Aorta (tissue), 5 donors: ENCODE measurements around the gene CLDN9. TPM values are rescaled to one million over a fixed set of nuclear protein-coding genes. Genes with fewer than 3 reads are reported as not detected.

ENCODE experiments used
- ATAC-seq: fragments of 200-7000 bp; cut with Tn5 transposase; one replicate; pipeline ENCODE4 v1.9.1; 2022; ENCODE audit warnings: moderate library complexity; ENCODE audit not compliant: low FRiP score
- DNase-seq, 2 donors: peaks; one replicate each; pipeline ENCODE4 v3.0.0-alpha.2; 2020
- H3K27ac ChIP-seq, 2 donors: one replicate each; pipeline ENCODE4 v1.5.1; 2013; ENCODE audit warnings: low read length in 2 of 2, mild to moderate bottlenecking in 2 of 2, moderate library complexity in 2 of 2, control low read depth in 1 of 2, inconsistent platforms in 1 of 2, low read depth in 1 of 2
- H3K27me3 ChIP-seq, 2 donors: one replicate each; pipeline ENCODE4 v1.6.1; 2013; ENCODE audit warnings: control low read depth in 1 of 2, low read length in 1 of 2, mild to moderate bottlenecking in 1 of 2, moderate library complexity in 1 of 2; ENCODE audit not compliant: insufficient read depth in 2 of 2, control insufficient read depth in 1 of 2
- H3K36me3 ChIP-seq, 2 donors: one replicate each; pipeline ENCODE4 v1.6.1; 2013; ENCODE audit warnings: control low read depth in 1 of 2, low read length in 1 of 2, mild to moderate bottlenecking in 1 of 2; ENCODE audit not compliant: insufficient read depth in 2 of 2, control insufficient read depth in 1 of 2
- H3K4me1 ChIP-seq, 2 donors: one replicate each; pipeline ENCODE4 v1.6.1; 2013; ENCODE audit warnings: low read length in 2 of 2, control low read depth in 1 of 2, mild to moderate bottlenecking in 1 of 2, moderate library complexity in 1 of 2; ENCODE audit not compliant: insufficient read depth in 2 of 2, control insufficient read depth in 1 of 2
- H3K4me3 ChIP-seq, 2 donors: one replicate each; pipeline ENCODE4 v1.5.1; 2013; ENCODE audit warnings: low read length in 2 of 2, control low read depth in 1 of 2, mild to moderate bottlenecking in 1 of 2
- H3K9me3 ChIP-seq: one replicate; pipeline ENCODE4 v1.6.1; 2013; ENCODE audit warnings: mild to moderate bottlenecking, low read length; ENCODE audit not compliant: control insufficient read depth
- WGBS, 2 donors: extraction: QIAGEN DNeasy Blood & Tissue Kit; methylation state at CpG; one replicate each; pipeline ENCODE4 v1.1.7; 2013; 5-methylcytosine and 5-hydroxymethylcytosine counted together
- intact Hi-C, 2 donors: fragments of 100-400 bp; cut with DNase I; formaldehyde crosslinking; loops; one replicate each; pipeline versions ENCODE4 v1.14.2 to v1.15.0; 2022
- polyA plus RNA-seq, 2 donors: library from polyadenylated mRNA; stranded (reverse); fragments of 200-250 nt; gene quantifications; one replicate each; pipeline ENCODE4 v1.2.3, GENCODE V29; 2013
- total RNA-seq, 2 donors: library from RNA; stranded (reverse); fragmentation: NEBNext Ultra II Directional; extraction: Animal tissue kit (Norgen Biotek cat#: 25700); gene quantifications; one replicate each; pipeline ENCODE4 v1.2.1, GENCODE V29; 2021
- donor health status: healthy with polysubstance abuse.
- donor health status: Bipolar disorder and iron deficiency.
- donor health status: DM: no; HTN: no; CAD: no.
- donor health status: DM: no; HTN: no; CAD: no.
- donor health status: DM: yes; HTN: yes; CAD: no.

CLDN9 gene
- total and polyA plus RNA-seq, 4 donors = 0.18 to 0.20 TPM; not detected in 2

DNA sequence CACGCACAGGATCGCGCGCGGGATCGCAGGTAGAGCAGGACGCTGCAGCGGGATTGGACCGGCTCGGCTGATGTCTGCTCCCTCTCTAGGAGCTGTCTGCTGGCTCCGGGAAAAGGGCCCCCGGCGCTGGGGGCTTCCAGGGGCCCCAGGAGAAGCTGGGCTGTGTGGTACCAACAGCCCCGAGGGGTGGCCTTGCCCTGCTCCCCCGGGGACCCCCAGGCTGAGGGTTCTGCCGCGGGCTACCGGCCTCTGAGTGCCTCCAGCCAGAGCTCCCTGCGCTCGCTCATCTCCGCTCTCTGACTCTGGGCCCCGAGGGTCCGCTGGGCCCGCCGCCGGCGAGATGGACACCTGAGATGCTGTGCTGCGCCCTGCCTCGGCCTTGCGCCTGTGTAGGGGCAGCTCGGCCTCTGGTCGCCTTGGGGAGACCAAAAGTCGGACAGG lies 45.0 kb upstream of the CLDN9 start:
- Histone ChIP-seq H3K27me3 (no peaks in the 10 kb centered on the region), H3K36me3 (no peaks in the 10 kb centered on the region), H3K4me3 (no peak overlapping the region), H3K27ac (no peak overlapping the region), H3K9me3 (no peaks in the 10 kb centered on the region), H3K4me1 (no peaks in the 10 kb centered on the region)
- WGBS, 2 donors = 50 to 55% methylated on average over 19 to 33 of the region's 33 CpGs
- ATAC-seq (no peak), DNase-seq (peak in 1 of 2 donors; percentile 47)
- intact Hi-C loops = no loop called here

DNA sequence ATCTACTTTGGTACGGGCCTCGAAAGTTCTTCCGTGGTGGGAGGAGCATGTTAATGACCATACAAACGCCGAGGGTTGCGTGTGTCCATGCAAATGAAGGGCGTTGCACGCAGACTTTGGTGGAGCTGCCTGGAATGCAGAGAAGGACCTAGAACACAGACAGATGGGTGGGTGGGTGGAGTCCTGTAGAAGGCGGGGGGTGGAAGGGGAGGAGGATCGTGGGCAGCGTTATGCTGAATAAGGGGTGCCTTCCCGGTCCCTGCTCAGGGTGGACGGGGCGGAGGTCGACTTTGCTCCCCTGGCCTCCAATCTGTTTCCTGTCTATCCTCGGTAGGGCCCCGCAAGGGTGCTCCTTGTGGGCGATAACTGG lies 44.4 kb upstream of the CLDN9 start:
- Histone ChIP-seq H3K4me1 (no peaks in the 10 kb centered on the region), H3K27ac (no peak overlapping the region), H3K4me3 (no peak overlapping the region), H3K36me3 (no peaks in the 10 kb centered on the region), H3K27me3 (no peaks in the 10 kb centered on the region), H3K9me3 (no peaks in the 10 kb centered on the region)
- WGBS, 2 donors = 18% methylated on average over 18 of the region's 18 CpGs
- intact Hi-C loops = no loop called here
- DNase-seq (peak in 1 of 2 donors; percentile 53), ATAC-seq (no peak)

DNA sequence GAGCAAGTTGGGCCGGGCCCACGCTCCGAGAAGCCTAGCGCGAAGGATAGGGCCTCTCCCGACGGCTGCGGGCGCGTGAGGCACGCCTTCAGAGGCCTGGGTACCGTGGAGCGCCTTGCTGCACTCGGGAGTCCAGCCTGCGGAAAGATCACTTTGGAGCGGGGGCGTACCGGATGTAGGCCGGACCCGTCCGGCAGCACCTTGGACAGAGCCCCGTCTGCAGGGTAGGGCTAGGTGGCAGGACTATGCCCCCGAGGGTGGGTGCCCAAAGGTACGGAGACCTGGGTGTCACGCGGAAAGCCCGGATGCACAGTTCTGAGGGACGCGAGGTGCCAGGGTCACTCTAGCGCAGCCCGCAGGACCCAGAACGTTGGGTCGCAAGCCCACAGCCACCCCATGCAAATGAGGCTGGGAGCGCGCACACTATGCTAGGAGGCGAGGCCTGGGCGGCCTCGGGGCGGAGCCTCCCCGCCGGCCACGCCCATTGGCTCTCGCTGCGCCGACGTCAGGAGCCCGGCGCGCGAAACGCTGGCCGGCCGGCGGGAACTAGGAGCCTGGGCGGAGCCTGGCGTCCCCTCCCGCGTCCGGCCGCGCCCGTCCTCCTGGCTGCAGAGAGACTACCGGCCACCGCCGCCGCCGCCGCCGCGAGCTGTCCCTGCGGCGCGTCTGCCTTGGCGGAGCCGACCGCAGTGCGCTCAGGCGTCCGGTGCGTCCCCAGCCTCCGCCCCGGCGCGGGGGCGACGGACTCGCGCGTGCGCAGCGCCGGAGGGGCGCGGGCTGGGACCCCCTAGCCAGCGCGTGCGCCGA lies 43.8 kb upstream of the CLDN9 start, which contains the start of gene PAQR4:
PAQR4 (plus strand) TSS at position 611 of the 807 bp plus-strand sequence. CDS start 327 bp downstream, outside the sequence.
- no peaks in the 10 kb centered on the region for H3K36me3 ChIP-seq
- ATAC-seq (peak; percentile 93), DNase-seq (peak; percentile 89 to 94)
- no peaks in the 10 kb centered on the region for H3K9me3 ChIP-seq
- peak within 1 kb of the TSS; percentile 13 to 46 for H3K4me3 ChIP-seq
- WGBS, 2 donors = 1% methylated on average over 69 to 98 of the region's 98 CpGs
- H3K27ac ChIP-seq = no peak within 1 kb of the TSS
- no peaks in the 10 kb centered on the region for H3K4me1 ChIP-seq
- no peaks in the 10 kb centered on the region for H3K27me3 ChIP-seq
- intact Hi-C loops = no loop called here

DNA sequence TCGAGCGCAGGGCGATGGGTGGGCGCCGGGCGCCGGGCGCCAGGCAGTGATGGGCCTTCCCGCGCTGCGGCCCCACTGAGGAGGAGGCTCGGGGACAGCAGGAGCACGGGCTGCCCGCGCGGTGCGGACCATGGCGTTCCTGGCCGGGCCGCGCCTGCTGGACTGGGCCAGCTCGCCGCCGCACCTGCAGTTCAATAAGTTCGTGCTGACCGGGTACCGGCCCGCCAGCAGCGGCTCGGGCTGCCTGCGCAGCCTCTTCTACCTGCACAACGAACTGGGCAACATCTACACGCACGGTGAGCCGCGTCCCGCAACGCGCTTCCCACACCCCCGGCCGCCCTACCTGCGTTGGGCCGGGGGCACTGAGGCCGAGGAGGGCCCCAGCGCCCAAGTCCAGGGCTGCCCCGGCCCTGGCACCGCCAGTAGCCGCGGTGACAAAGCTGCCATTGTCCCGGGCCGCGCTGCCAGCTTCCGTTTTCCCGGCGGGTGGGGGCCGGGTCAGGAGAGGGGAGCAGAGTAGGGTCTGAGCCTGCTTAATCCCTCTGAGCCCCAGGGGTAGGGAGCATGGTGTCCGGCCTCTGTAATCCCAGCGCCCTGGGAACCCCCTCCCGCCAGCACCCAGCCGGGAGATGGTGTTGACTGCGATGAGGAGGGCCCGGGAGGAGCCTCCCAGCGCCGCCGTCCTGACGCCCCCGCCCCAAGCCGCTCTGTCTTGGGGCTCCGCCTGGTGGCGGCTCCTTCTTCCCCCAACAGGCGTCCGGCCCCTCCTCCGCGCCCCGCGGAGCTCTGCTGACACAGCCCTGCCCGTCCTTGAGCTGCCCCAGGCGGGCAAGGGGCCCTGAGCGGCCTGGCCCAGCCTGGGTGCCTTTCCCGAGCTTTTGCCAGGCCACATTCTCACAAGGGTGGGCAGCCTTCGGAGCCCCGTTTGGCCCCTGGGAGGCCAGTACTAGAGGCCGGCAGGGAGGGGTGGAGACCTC lies 42.9 kb upstream of the CLDN9 start:
- intact Hi-C loops = no loop called here
- ATAC-seq (peak; percentile 4), DNase-seq (peak in 1 of 2 donors; percentile 84)
- H3K9me3 ChIP-seq = no peaks in the 10 kb centered on the region
- H3K27ac ChIP-seq = no peak overlapping the region
- 5% methylated on average over 67 to 83 of the region's 83 CpGs for WGBS, 2 donors
- no peaks in the 10 kb centered on the region for H3K27me3 ChIP-seq
- H3K4me3 ChIP-seq = peak overlapping the region; percentile 13 to 46
- H3K36me3 ChIP-seq = no peaks in the 10 kb centered on the region
- H3K4me1 ChIP-seq = no peaks in the 10 kb centered on the region

DNA sequence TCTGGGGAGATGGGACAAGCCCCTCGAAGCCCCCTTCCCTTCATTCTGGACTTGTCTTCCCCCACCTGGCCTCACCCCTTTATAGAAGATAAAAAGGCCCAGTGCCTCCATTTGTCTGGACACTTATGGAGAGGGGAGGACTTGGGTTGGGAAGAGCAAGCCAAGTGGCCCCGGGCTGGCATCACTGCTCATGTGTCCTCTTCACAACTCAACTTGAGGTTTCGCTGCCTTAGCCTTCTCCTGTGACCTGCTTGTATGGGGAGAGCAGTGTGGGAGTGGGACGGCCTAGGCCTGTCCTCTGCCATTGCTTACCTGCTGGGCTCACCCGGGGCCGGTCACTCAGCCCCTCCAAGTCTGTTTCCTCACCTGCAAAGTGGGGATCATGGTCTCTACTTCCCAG lies 42.2 kb upstream of the CLDN9 start:
- no peaks in the 10 kb centered on the region for H3K9me3 ChIP-seq
- ATAC-seq (no peak), DNase-seq (no peak)
- no peaks in the 10 kb centered on the region for H3K36me3 ChIP-seq
- H3K4me3 ChIP-seq = no peak overlapping the region
- no peaks in the 10 kb centered on the region for H3K27me3 ChIP-seq
- WGBS, 2 donors = 91% methylated on average over 6 of the region's 6 CpGs
- intact Hi-C loops = no loop called here
- H3K4me1 ChIP-seq = no peaks in the 10 kb centered on the region
- H3K27ac ChIP-seq = no peak overlapping the region

DNA sequence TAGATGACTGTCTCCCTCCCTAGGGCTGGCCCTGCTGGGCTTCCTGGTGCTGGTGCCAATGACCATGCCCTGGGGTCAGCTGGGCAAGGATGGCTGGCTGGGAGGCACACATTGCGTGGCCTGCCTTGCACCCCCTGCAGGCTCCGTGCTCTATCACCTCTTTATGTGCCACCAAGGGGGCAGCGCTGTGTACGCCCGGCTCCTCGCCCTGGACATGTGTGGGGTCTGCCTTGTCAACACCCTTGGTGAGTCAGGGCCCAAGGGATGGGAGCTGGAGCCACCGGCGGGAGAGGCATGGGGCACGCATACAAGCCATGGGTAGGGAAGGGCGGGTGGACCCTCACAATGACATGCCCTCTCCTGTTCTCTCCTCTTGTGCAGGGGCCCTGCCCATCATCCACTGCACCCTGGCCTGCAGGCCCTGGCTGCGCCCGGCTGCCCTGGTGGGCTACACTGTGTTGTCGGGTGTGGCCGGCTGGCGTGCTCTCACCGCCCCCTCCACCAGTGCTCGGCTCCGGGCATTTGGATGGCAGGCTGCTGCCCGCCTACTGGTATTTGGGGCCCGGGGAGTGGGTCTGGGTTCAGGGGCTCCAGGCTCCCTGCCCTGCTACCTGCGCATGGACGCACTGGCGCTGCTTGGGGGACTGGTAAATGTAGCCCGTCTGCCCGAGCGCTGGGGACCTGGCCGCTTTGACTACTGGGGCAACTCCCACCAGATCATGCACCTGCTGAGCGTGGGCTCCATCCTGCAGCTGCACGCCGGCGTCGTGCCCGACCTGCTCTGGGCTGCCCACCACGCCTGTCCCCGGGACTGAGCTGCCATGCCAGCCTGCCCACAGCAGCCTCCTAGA lies 41.4 kb upstream of the CLDN9 start:
- intact Hi-C loops = no loop called here
- WGBS, 2 donors = 95 to 96% methylated on average over 35 of the region's 35 CpGs
- H3K4me3 ChIP-seq = no peak overlapping the region
- no peaks in the 10 kb centered on the region for H3K27me3 ChIP-seq
- ATAC-seq (no peak), DNase-seq (no peak)
- no peaks in the 10 kb centered on the region for H3K36me3 ChIP-seq
- no peaks in the 10 kb centered on the region for H3K9me3 ChIP-seq
- H3K27ac ChIP-seq = no peak overlapping the region
- no peaks in the 10 kb centered on the region for H3K4me1 ChIP-seq

DNA sequence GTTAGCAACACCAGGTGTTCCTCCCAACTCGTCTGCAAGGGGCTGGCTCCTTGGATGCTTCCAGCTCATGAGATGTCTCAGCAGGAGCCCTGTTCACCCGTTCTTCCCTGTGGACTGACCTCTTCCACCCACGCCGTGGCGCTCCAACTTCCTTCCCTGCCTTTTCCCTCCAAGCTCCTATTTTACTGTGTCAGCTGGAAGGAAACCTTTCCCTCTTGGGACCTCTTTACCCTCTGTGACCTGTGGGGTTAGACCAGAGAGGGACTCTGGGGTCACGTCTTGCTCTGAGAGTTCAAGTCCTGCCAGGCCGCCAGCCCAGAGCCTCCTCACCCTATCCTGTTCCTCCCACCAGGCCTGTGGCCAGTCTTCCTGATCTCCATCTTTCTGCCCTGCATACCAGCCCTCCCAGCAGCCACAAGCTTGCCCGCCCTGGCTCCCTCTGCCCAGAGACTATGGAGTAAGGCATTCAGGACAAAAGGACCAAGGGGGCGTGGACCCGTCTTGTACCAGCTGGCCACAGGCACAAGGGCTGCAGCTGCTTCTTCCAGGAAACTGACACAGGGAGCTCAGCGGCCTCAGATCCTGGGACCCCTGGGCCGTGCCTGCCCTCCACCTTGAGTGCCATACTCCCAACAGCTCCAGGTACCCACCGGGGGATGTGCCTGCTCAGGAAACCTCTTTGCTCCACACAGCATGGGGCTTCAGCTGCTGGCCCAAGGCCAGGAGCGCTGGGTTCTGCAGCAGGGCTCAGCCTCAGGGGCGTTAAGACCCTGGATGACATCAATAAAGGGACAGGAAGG lies 40.5 kb upstream of the CLDN9 start:
- H3K36me3 ChIP-seq = no peaks in the 10 kb centered on the region
- WGBS, 2 donors = 81 to 89% methylated on average over 15 of the region's 15 CpGs
- no peaks in the 10 kb centered on the region for H3K4me1 ChIP-seq
- no peak overlapping the region for H3K27ac ChIP-seq
- ATAC-seq (no peak), DNase-seq (no peak)
- no peaks in the 10 kb centered on the region for H3K9me3 ChIP-seq
- no peaks in the 10 kb centered on the region for H3K27me3 ChIP-seq
- H3K4me3 ChIP-seq = no peak overlapping the region
- intact Hi-C loops = no loop called here
